HG02759 (cell line): ENCODE data around the gene IL3RA.
A peak's percentile ranks its signal among the peaks of the same experiment; 100 is the strongest.
"Not testable (repeated sequence)": the region's sequence is repeated elsewhere in the genome, so short reads cannot be mapped to it uniquely, and the experiment has no call there.

Experiments
- ATAC-seq: cut with Tn5 transposase; IDR thresholded peaks from one replicate; pipeline ENCODE4 v1.9.1; 2021; ENCODE audit warnings: mild to moderate bottlenecking, moderate library complexity; ENCODE audit not compliant: unreplicated experiment

The IL3RA gene

GRCh38 chrX:1327651-1328304 lies 8.8 kb upstream of the IL3RA start:
- ATAC-seq = no peak

GRCh38 chrX:1330605-1331004 lies 6.0 kb upstream of the IL3RA start:
- no peak for ATAC-seq

GRCh38 chrX:1332433-1332832 lies 4.2 kb upstream of the IL3RA start:
- ATAC-seq = not testable (repeated sequence)

- ATAC-seq = no peak
Observed at GRCh38 chrX:1334854-1335253, 1.7 kb upstream of the IL3RA start.

GRCh38 chrX:1336948-1337779 lies 579 bp downstream of the IL3RA start:
- ATAC-seq = peak; percentile 34

GRCh38 chrX:1341545-1342184 lies 5.1 kb downstream of the IL3RA start:
- ATAC-seq = no peak

- ATAC-seq = not testable (repeated sequence)
Observed at GRCh38 chrX:1349606-1350005, 13.0 kb downstream of the IL3RA start.

- no peak for ATAC-seq
Observed at GRCh38 chrX:1351981-1352714, 15.6 kb downstream of the IL3RA start.

GRCh38 chrX:1354036-1355019 lies 17.7 kb downstream of the IL3RA start:
- ATAC-seq = no peak

GRCh38 chrX:1355131-1356046 lies 18.8 kb downstream of the IL3RA start:
- no peak for ATAC-seq

- ATAC-seq = no peak
Observed at GRCh38 chrX:1357993-1358392, 21.4 kb downstream of the IL3RA start.

GRCh38 chrX:1358793-1359476 lies 22.4 kb downstream of the IL3RA start:
- ATAC-seq = no peak

- ATAC-seq = no peak
Observed at GRCh38 chrX:1359477-1359873, 22.9 kb downstream of the IL3RA start.

- ATAC-seq = no peak
Observed at GRCh38 chrX:1360171-1360570, 23.6 kb downstream of the IL3RA start.

- ATAC-seq = no peak
Observed at GRCh38 chrX:1361275-1361674, 24.7 kb downstream of the IL3RA start.

- no peak for ATAC-seq
Observed at GRCh38 chrX:1361910-1362309, 25.3 kb downstream of the IL3RA start.

GRCh38 chrX:1366363-1366762 lies 29.8 kb downstream of the IL3RA start:
- ATAC-seq = not testable (repeated sequence)

GRCh38 chrX:1368385-1368698 lies 31.8 kb downstream of the IL3RA start:
- no peak for ATAC-seq
